Measurements from ENCODE around the gene SEMA3G.

- TF ChIP-seq CTCF (conservative IDR thresholded peaks at IDR 0.05) (no peak), EZH2 (IDR thresholded peaks at IDR 0.05; ENCODE audit: low read depth) (no peak)
These were observed 49.4 kb downstream of the SEMA3G start for GRCh38 chr3:52395503-52395865.
